GM10266 (cell line): ENCODE data around the gene BLCAP.

Experiments
- DNase-seq: peaks from one replicate; pipeline ENCODE4 v3.0.0; 2012; ENCODE audit errors: extremely low spot score
- TF ChIP-seq, protein P1 (sequence below): IDR thresholded peaks from 2 replicates; pipeline ENCODE4 v1.5.1; 2012; ENCODE audit warnings: mild to moderate bottlenecking, low read depth; ENCODE audit not compliant: control insufficient read depth, insufficient read depth; ENCODE audit errors: missing control alignments

The BLCAP gene

DNA sequence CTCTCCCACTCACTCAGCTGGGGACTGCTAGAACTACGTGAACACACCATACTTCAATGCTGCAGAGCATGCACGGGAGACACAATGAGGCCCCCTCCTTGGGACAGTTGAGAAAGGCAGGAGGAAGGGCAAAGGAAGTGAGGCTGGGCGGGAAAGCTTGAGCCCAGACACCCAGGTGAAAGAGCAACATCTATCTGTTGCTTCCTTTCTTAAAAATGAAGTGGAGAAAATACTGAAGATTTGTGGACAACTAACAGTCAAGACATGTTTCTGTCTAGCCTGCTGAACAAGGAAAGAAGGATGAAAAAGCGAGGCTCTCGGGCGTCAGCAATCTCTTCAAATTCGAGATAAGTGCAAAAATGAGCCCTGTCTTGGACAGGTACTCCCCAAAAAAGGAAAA is 9.6 kb downstream of the BLCAP start:
- no peak for DNase-seq
- TF ChIP-seq, protein P1, sequence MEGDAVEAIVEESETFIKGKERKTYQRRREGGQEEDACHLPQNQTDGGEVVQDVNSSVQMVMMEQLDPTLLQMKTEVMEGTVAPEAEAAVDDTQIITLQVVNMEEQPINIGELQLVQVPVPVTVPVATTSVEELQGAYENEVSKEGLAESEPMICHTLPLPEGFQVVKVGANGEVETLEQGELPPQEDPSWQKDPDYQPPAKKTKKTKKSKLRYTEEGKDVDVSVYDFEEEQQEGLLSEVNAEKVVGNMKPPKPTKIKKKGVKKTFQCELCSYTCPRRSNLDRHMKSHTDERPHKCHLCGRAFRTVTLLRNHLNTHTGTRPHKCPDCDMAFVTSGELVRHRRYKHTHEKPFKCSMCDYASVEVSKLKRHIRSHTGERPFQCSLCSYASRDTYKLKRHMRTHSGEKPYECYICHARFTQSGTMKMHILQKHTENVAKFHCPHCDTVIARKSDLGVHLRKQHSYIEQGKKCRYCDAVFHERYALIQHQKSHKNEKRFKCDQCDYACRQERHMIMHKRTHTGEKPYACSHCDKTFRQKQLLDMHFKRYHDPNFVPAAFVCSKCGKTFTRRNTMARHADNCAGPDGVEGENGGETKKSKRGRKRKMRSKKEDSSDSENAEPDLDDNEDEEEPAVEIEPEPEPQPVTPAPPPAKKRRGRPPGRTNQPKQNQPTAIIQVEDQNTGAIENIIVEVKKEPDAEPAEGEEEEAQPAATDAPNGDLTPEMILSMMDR: no peak

GRCh38 chr20:37516811-37517750 is 10.6 kb downstream of the BLCAP start:
- DNase-seq: no peak
- TF ChIP-seq, protein P1: no peak

GRCh38 chr20:37515876-37516275 is 11.8 kb downstream of the BLCAP start:
- no peak for DNase-seq
- TF ChIP-seq, protein P1: no peak

DNA sequence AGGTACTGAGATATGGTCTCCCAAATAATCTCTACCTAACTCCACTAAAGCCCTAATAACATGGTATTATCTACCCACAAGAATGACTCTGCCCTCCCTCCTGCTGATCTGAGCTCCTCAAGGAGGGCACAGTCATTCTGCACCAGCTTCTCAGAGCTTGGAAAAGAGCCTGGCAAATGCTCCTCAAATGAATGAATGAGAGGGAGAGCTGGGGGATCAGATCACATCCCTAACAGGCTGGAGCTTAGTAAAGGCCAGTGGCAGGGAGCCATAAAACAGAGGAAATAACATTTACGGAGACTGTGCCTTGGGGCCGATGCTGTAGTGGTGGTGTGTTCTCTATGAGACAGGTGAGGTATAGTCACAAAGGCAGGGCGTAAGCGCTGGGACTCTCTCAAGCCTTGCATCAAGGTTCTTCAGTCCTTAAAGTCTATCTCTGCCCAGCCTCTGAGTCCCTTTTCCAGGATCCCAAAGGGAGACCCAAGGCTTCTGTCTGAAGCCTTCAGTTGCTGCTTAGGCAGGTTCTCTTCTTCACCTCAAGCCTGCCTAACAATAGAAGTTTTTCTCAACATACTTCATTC is 13.8 kb downstream of the BLCAP start:
- DNase-seq: no peak
- TF ChIP-seq, protein P1: no peak

DNA sequence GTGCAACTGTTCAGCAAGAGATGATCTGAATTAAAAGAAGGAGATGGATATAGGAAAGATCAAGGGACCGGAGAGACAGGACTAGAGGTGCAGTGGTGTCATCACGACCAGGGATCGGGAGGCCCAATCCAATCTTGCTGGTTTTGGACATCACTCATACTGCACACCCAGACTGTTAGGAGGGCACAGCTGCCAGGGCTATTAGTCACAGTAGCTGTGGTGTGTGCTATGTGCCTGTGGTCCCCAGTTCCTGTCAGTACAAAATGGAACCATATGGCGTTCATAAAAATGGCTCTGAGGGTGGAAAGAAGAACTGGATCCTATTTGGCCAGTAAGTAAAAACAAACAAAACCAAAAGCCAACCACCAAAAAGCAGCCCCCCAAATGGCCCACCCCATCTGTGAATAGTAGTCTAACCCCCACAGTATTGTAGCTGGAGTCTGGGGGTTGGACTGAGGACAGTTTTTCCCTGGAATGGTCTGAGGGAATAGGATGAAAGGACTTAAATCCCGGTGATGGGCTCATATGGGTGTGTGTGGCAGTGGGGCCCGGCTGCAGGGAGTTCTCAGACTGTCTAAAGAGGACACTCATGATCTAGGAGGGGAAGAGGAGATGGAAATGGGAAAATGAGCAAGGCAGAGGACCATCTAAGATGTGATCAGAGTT is 15.9 kb downstream of the BLCAP start:
- DNase-seq: no peak
- TF ChIP-seq, protein P1: no peak

DNA sequence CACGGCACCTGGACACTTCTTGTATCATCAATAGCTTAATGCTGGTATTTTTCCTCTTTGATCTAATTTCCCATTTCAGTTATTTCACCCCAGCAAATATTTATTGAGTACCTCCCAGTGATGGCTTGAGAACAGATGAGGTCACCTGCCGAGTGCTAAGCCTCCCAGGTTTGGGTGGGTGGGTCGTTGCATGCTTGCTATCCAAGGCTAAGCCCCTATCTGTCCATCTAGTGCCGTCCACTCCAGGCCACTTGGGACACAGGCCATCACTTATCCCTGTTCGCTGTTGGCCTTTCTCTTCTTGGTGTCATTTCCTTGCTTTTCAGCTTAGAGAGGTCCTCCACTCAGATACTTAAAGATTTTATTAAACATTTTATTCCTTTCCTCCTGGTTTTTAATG is 17.4 kb downstream of the BLCAP start:
- TF ChIP-seq, protein P1: no peak
- DNase-seq: no peak
